ENCODE measurements around the gene HOXD12. TPM values are rescaled to one million over a fixed set of nuclear protein-coding genes. Genes with fewer than 3 reads are reported as not detected.

HOXD12 gene
- total and polyA plus RNA-seq, 12 donors, result not detected

GRCh38 chr2:176117162-176117822 lies 17.7 kb downstream of the HOXD12 start:
- WGBS, 2 donors, result 12 to 19% methylated on average over 40 of the region's 40 CpGs
- Histone ChIP-seq H3K27me3 (peaks cover 77 to 100% (median 100%) of the 10 kb centered on the region in 7 donors), H3K4me3 (no peak overlapping the region)

GRCh38 chr2:176117823-176118371 lies 18.3 kb downstream of the HOXD12 start:
- Histone ChIP-seq H3K36me3 (no peaks in the 10 kb centered on the region), H3K9me3 (no peaks in the 10 kb centered on the region), H3K4me3 (no peak overlapping the region), H3K27me3 (peaks cover 77 to 100% (median 100%) of the 10 kb centered on the region in 7 donors), H3K4me1 (peaks cover 0 to 16% (median 12%) of the 10 kb centered on the region in 9 donors), H3K27ac (no peak overlapping the region)
- 7 to 9% methylated on average over 11 of the region's 11 CpGs for WGBS, 2 donors
- ATAC-seq (no peak), DNase-seq (no peak)
- no peak for TF ChIP-seq CTCF (IDR thresholded peaks at IDR 0.05)
- intact Hi-C loops (cut with DNase I), result no loop called here

More at GRCh38 chr2:176117162-176117822, 17.7 kb downstream of the HOXD12 start:
- Histone ChIP-seq H3K9me3 (no peaks in the 10 kb centered on the region), H3K27ac (no peak overlapping the region), H3K36me3 (no peaks in the 10 kb centered on the region), H3K4me1 (peaks cover 0 to 10% (median 6%) of the 10 kb centered on the region in 9 donors)
- TF ChIP-seq CTCF (IDR thresholded peaks at IDR 0.05), result no peak
- DNase-seq (no peak), ATAC-seq (no peak)
- intact Hi-C loops (cut with DNase I), result no loop called here

GRCh38 chr2:176118601-176119339 lies 19.2 kb downstream of the HOXD12 start:
- Histone ChIP-seq H3K4me3 (no peak overlapping the region), H3K4me1 (peaks cover 0 to 23% (median 17%) of the 10 kb centered on the region in 9 donors), H3K27me3 (peaks cover 78 to 100% (median 100%) of the 10 kb centered on the region in 7 donors), H3K36me3 (no peaks in the 10 kb centered on the region), H3K27ac (no peak overlapping the region), H3K9me3 (no peaks in the 10 kb centered on the region)
- ATAC-seq, result no peak
- WGBS, 2 donors, result 10% methylated on average over 24 of the region's 24 CpGs
- TF ChIP-seq CTCF (IDR thresholded peaks at IDR 0.05), result peak in 4 of 9 donors; percentile 6 to 39 (median 19)
- DNase-seq, result no peak
- intact Hi-C loops (cut with DNase I), result no loop called here

- intact Hi-C loops (cut with DNase I), result loop anchor here in 6 of 10 donors (5.0 to 10.0 kb wide), 3 partner anchors 694 to 1027 kb away; no protein-coding TSS in a partner anchor
- ATAC-seq (no peak), DNase-seq (no peak)
- H3K4me3 ChIP-seq, result no peak overlapping the region
- H3K27ac ChIP-seq, result no peak overlapping the region
- H3K9me3 ChIP-seq, result no peaks in the 10 kb centered on the region
- peaks cover 82 to 100% (median 100%) of the 10 kb centered on the region in 7 donors for H3K27me3 ChIP-seq
- WGBS, 2 donors, result 11 to 15% methylated on average over 13 of the region's 13 CpGs
- TF ChIP-seq CTCF (IDR thresholded peaks at IDR 0.05), result no peak
- no peaks in the 10 kb centered on the region for H3K36me3 ChIP-seq
- peaks cover 0 to 23% (median 17%) of the 10 kb centered on the region in 9 donors for H3K4me1 ChIP-seq
These were observed 21.0 kb downstream of the HOXD12 start for GRCh38 chr2:176120364-176121189.

Data from heart right ventricle (tissue), 16 donors.